ENCODE data around the gene CCDC32. TPM values are rescaled to one million over a fixed set of nuclear protein-coding genes. Genes with fewer than 3 reads are reported as not detected.

CCDC32 gene
- total and polyA plus RNA-seq, 2 of the 13 experiments (the other 11 are each of a cell fraction or from before 2014, with no cell fraction given) = 10.8 to 23.2 TPM

DNA sequence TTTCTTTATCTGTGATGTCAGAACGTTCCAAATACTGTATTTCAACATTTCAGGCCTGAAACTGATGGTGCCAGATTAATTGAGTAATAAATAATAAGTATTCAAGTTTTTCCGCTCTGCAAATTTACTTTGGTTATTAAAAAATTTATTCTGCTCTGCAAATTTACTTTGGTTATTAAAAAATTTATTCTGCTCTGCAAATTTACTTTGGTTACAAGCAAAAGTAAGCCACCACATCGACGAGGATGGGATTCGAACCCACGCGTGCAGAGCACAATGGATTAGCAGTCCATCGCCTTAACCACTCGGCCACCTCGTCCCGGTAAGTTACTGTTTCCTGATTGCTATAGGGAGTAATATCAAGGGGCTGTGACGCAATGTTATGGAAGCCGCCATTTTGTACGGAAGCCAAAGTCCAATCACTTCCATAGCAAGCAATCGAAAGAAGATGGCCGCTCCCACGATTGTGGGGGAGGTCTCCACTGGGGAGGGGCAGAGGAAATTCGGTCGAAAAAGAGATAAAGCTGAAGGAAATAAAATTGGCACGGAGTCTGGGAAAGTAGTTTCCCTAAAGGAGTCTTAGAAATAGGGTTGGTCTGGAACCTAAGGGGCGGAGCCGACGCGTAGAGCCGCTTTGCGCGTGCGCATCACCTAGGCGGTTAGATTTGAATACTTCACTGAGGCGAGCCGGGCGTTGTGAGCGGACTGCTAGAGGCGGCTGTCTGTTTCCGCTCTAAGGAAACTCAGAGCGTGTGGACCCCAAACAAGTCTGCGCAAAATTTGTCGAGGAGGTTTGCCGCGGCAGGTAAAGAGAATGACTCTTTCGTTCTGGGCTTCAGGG, 29.0 kb upstream of the CCDC32 start, which contains the start of gene KNL1 (continued):
- TF ChIP-seq, protein P1, sequence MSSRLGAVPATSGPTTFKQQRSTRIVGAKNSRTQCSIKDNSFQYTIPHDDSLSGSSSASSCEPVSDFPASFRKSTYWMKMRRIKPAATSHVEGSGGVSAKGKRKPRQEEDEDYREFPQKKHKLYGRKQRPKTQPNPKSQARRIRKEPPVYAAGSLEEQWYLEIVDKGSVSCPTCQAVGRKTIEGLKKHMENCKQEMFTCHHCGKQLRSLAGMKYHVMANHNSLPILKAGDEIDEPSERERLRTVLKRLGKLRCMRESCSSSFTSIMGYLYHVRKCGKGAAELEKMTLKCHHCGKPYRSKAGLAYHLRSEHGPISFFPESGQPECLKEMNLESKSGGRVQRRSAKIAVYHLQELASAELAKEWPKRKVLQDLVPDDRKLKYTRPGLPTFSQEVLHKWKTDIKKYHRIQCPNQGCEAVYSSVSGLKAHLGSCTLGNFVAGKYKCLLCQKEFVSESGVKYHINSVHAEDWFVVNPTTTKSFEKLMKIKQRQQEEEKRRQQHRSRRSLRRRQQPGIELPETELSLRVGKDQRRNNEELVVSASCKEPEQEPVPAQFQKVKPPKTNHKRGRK (CRISPR knock-in tag; IDR thresholded peaks at IDR 0.05) = no peak
- TF ChIP-seq DR1 (CRISPR knock-in tag; IDR thresholded peaks at IDR 0.05) (no peak), KAT7 (CRISPR knock-in tag; IDR thresholded peaks at IDR 0.05; ENCODE audit: borderline replicate concordance) (peak; percentile 51; the same call in 1 of the 2 replicates), SMYD3 (CRISPR knock-in tag; IDR thresholded peaks at IDR 0.05) (peak; percentile 46; the same call in 1 of the 2 replicates), KLF9 (CRISPR knock-in tag; IDR thresholded peaks at IDR 0.05; ENCODE audit: low read depth) (no peak; the same call in 1 of the 2 replicates), TOE1 (CRISPR knock-in tag; IDR thresholded peaks at IDR 0.05) (peak; percentile 85; the same call in 1 of the 2 replicates), ZSCAN20 (CRISPR knock-in tag; IDR thresholded peaks at IDR 0.05; ENCODE audit: borderline replicate concordance) (0 out of 2 replicates have a peak, but pooled peaks have one; percentile 41), POLR2AphosphoS5 (IDR thresholded peaks at IDR 0.05; ENCODE audit: low read depth, low read length) (peak; percentile 64), ZNF703 (CRISPR knock-in tag; IDR thresholded peaks at IDR 0.05; ENCODE audit: borderline replicate concordance) (no peak), REL (CRISPR knock-in tag; conservative IDR thresholded peaks at IDR 0.05) (no peak), ZNF816 (CRISPR knock-in tag; IDR thresholded peaks at IDR 0.05; ENCODE audit: borderline replicate concordance) (no peak), HOXD1 (CRISPR knock-in tag; IDR thresholded peaks at IDR 0.05) (peak; percentile 71; the same call in 1 of the 2 replicates), HNRNPUL1 (IDR thresholded peaks at IDR 0.05; ENCODE audit: low read depth, low read length) (no peak), ZNF30 (CRISPR knock-in tag; IDR thresholded peaks at IDR 0.05) (no peak), DPF2 (CRISPR knock-in tag; IDR thresholded peaks at IDR 0.05; ENCODE audit: borderline replicate concordance, low read depth) (peak; percentile 46; the same call in 1 of the 2 replicates), MED1 (CRISPR knock-in tag; IDR thresholded peaks at IDR 0.05) (peak; percentile 85), JUNB (CRISPR knock-in tag; IDR thresholded peaks at IDR 0.05; ENCODE audit: borderline replicate concordance) (peak; percentile 36; the same call in 1 of the 2 replicates), AHR (CRISPR knock-in tag; IDR thresholded peaks at IDR 0.05) (no peak), ZNF563 (CRISPR knock-in tag; IDR thresholded peaks at IDR 0.05) (0 out of 2 replicates have a peak, but pooled peaks have one; percentile 59), ZNF790 (CRISPR knock-in tag; IDR thresholded peaks at IDR 0.05; ENCODE audit: borderline replicate concordance) (peak; percentile 65; the same call in 1 of the 2 replicates), ZBTB20 (CRISPR knock-in tag; IDR thresholded peaks at IDR 0.05; ENCODE audit: borderline replicate concordance, low read depth) (no peak), TEAD2 (CRISPR knock-in tag; IDR thresholded peaks at IDR 0.05) (no peak)
- TF ChIP-seq, protein P2, sequence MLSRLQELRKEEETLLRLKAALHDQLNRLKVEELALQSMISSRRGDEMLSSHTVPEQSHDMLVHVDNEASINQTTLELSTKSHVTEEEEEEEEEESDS (CRISPR knock-in tag; IDR thresholded peaks at IDR 0.05; ENCODE audit: borderline replicate concordance) = 0 out of 2 replicates have a peak, but pooled peaks have one; percentile 57
- TF ChIP-seq, protein P3, sequence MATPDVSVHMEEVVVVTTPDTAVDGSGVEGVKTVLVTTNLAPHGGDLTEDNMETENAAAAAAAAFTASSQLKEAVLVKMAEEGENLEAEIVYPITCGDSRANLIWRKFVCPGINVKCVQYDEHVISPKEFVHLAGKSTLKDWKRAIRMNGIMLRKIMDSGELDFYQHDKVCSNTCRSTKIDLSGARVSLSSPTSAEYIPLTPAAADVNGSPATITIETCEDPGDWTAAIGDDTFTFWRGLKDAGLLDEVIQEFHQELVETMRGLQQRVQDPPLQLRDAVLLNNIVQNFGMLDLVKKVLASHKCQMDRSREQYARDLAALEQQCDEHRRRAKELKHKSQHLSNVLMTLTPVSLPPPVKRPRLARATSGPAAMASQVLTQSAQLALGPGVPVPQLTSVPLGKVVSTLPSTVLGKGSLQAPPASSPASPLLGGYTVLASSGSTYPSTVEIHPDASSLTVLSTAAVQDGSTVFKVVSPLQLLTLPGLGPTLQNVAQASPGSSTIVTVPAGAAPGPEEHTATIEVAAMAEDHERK (CRISPR knock-in tag; IDR thresholded peaks at IDR 0.05; ENCODE audit: low read depth) = peak; percentile 64; the same call in 1 of the 2 replicates
- TF ChIP-seq, protein P4, sequence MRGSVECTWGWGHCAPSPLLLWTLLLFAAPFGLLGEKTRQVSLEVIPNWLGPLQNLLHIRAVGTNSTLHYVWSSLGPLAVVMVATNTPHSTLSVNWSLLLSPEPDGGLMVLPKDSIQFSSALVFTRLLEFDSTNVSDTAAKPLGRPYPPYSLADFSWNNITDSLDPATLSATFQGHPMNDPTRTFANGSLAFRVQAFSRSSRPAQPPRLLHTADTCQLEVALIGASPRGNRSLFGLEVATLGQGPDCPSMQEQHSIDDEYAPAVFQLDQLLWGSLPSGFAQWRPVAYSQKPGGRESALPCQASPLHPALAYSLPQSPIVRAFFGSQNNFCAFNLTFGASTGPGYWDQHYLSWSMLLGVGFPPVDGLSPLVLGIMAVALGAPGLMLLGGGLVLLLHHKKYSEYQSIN (CRISPR knock-in tag; IDR thresholded peaks at IDR 0.05; ENCODE audit: borderline replicate concordance) = no peak; the same call in 1 of the 2 replicates
